GM23338 (cell line): ENCODE results near the gene GALNT9. TPM values are rescaled to one million over a fixed set of nuclear protein-coding genes. Genes with fewer than 3 reads are reported as not detected.

Experiments
- ATAC-seq: fragments of 200-7000 bp; cut with Tn5 transposase; 3 replicates; pipeline ENCODE4 v1.9.1; 2020
- DNase-seq: peaks from one replicate; pipeline ENCODE4 v3.0.0-alpha.2; 2015; ENCODE audit warnings: low spot score
- H2AFZ ChIP-seq: fragments of 200-600 bp; sonication (generic); 2 replicates; pipeline ENCODE4 v1.8.0; 2016; ENCODE audit warnings: antibody characterized with exemption, mild to moderate bottlenecking, moderate library complexity
- H3F3A ChIP-seq: fragments of 200-600 bp; sonication (generic); replicated peaks from 2 replicates; pipeline ENCODE4 v1.8.0; 2017; ENCODE audit warnings: antibody characterized with exemption, mixed run types, low read depth
- H3K27ac ChIP-seq: fragments of 200-600 bp; sonication (generic); 2 replicates; pipeline ENCODE4 v1.6.1; 2016; ENCODE audit warnings: low read depth
- H3K27me3 ChIP-seq: fragments of 200-600 bp; sonication (generic); 2 replicates; pipeline ENCODE4 v1.8.0; 2016; ENCODE audit warnings: mild to moderate bottlenecking, mixed run types, moderate library complexity; ENCODE audit not compliant: insufficient read depth
- H3K36me3 ChIP-seq: fragments of 200-600 bp; sonication (generic); 2 replicates; pipeline ENCODE4 v1.8.0; 2016; ENCODE audit warnings: mild to moderate bottlenecking; ENCODE audit not compliant: insufficient read depth
- H3K4me1 ChIP-seq: fragments of 200-600 bp; sonication (generic); 2 replicates; pipeline ENCODE4 v1.8.0; 2016; ENCODE audit warnings: mild to moderate bottlenecking, moderate library complexity; ENCODE audit not compliant: insufficient read depth
- H3K4me2 ChIP-seq: fragments of 200-600 bp; sonication (generic); 2 replicates; pipeline ENCODE4 v1.7.1; 2017; ENCODE audit warnings: mixed run types
- H3K4me3 ChIP-seq: fragments of 200-600 bp; sonication (generic); 2 replicates; pipeline ENCODE4 v1.6.1; 2016; ENCODE audit warnings: mixed run types
- H3K79me2 ChIP-seq: fragments of 200-600 bp; sonication (generic); replicated peaks from 2 replicates; pipeline ENCODE4 v1.8.0; 2017; ENCODE audit warnings: mild to moderate bottlenecking; ENCODE audit not compliant: insufficient read depth
- H3K9me2 ChIP-seq: fragments of 200-600 bp; sonication (generic); 2 replicates; pipeline ENCODE4 v1.8.0; 2017; ENCODE audit not compliant: insufficient read depth
- H4K20me1 ChIP-seq: fragments of 200-600 bp; sonication (generic); replicated peaks from 2 replicates; pipeline ENCODE4 v1.8.0; 2017; ENCODE audit warnings: mild to moderate bottlenecking; ENCODE audit not compliant: insufficient read depth
- H3K27ac Mint-ChIP-seq: 2 replicates; pipeline ENCODE4 v1.8.0; 2020; ENCODE audit warnings: inconsistent platforms, mild to moderate bottlenecking, moderate library complexity, mixed read lengths
- H3K27me3 Mint-ChIP-seq: 3 replicates; pipeline ENCODE4 v1.8.0; 2022; ENCODE audit warnings: low read depth, mild to moderate bottlenecking, moderate library complexity, mixed read lengths, inconsistent platforms; ENCODE audit not compliant: insufficient read depth, poor library complexity
- H3K36me3 Mint-ChIP-seq: 3 replicates; pipeline ENCODE4 v1.8.0; 2021; ENCODE audit warnings: low read depth, mild to moderate bottlenecking, inconsistent platforms, moderate library complexity, mixed read lengths
- H3K4me1 Mint-ChIP-seq: 3 replicates; pipeline ENCODE4 v1.8.0; 2020; ENCODE audit warnings: mild to moderate bottlenecking, inconsistent platforms, mixed read lengths
- H3K4me3 Mint-ChIP-seq: 3 replicates; pipeline ENCODE4 v1.8.0; 2021; ENCODE audit warnings: moderate library complexity, mild to moderate bottlenecking, inconsistent platforms, mixed read lengths
- H3K9me3 Mint-ChIP-seq: 3 replicates; pipeline ENCODE4 v1.8.0; 2020; ENCODE audit warnings: moderate library complexity, mild to moderate bottlenecking, inconsistent platforms, mixed read lengths
- CREB1 ChIP-seq: fragments of 250-450 bp; sonication (Bioruptor Pico); IDR thresholded peaks from 2 replicates; pipeline ENCODE4 v1.5.0; 2020; ENCODE audit warnings: low read depth, mild to moderate bottlenecking, moderate library complexity
- CTCF ChIP-seq, 2 experiments: fragments of 200-600 bp in 1 of 2; sonication (generic) in 1 of 2; conservative IDR thresholded peaks; 2 replicates each; pipeline versions ENCODE4 v1.5.1 to v1.6.1; 2016 to 2017; ENCODE audit warnings: antibody characterized with exemption in 2 of 2, low read depth in 2 of 2, mild to moderate bottlenecking in 2 of 2, moderate library complexity in 1 of 2
- ETS1 ChIP-seq: IDR thresholded peaks from 2 replicates; pipeline ENCODE4 v1.6.1; 2016; ENCODE audit warnings: antibody characterized with exemption
- EZH2 ChIP-seq: fragments of 200-600 bp; sonication (generic); IDR thresholded peaks from one replicate; pipeline ENCODE4 v1.8.0; 2017; ENCODE audit warnings: antibody characterized with exemption, mild to moderate bottlenecking, low read depth; ENCODE audit not compliant: unreplicated experiment
- EZH2phosphoT487 ChIP-seq: fragments of 200-600 bp; sonication (generic); IDR thresholded peaks from one replicate; pipeline ENCODE4 v1.8.1; 2018; ENCODE audit warnings: antibody characterized with exemption; ENCODE audit not compliant: unreplicated experiment
- JUNB ChIP-seq: IDR thresholded peaks from one replicate; pipeline ENCODE4 v1.6.1; 2016; ENCODE audit warnings: antibody characterized with exemption; ENCODE audit not compliant: unreplicated experiment
- NANOG ChIP-seq: IDR thresholded peaks from 2 replicates; pipeline ENCODE4 v1.6.1; 2016; ENCODE audit warnings: antibody characterized with exemption, borderline replicate concordance
- POLR2AphosphoS5 ChIP-seq: IDR thresholded peaks from 2 replicates; pipeline ENCODE4 v1.6.1; 2016; ENCODE audit warnings: antibody characterized with exemption, low read depth
- REST ChIP-seq: IDR thresholded peaks from one replicate; pipeline ENCODE4 v1.6.1; 2018; ENCODE audit warnings: antibody characterized with exemption; ENCODE audit not compliant: unreplicated experiment
- STAT1 ChIP-seq: IDR thresholded peaks from one replicate; pipeline ENCODE4 v1.6.1; 2016; ENCODE audit warnings: antibody characterized with exemption; ENCODE audit not compliant: unreplicated experiment
- ZNF114 ChIP-seq: fragments of 250-450 bp; sonication (Bioruptor Pico); IDR thresholded peaks from 2 replicates; pipeline ENCODE4 v1.5.0; 2020; ENCODE audit warnings: mild to moderate bottlenecking, moderate library complexity
- ZNF331 ChIP-seq: fragments of 250-450 bp; sonication (Bioruptor Pico); IDR thresholded peaks from 2 replicates; pipeline ENCODE4 v1.5.0; 2020; ENCODE audit warnings: low read depth, mild to moderate bottlenecking, moderate library complexity
- ZNF462 ChIP-seq: fragments of 250-450 bp; sonication (Bioruptor Pico); IDR thresholded peaks from 2 replicates; pipeline ENCODE4 v1.5.0; 2020; ENCODE audit warnings: mild to moderate bottlenecking, moderate library complexity
- polyA plus RNA-seq: library from polyadenylated mRNA; unstranded; fragments of >200 nt; fragmentation: Nextera tagmentation; extraction: Ambion mirVana; gene quantifications from 2 replicates; pipeline ENCODE4 v1.2.1, GENCODE V29; 2016
- total RNA-seq: library from RNA; depleted of rRNA; stranded (reverse); fragments of >200 nt; shearing (Covaris generic); gene quantifications from 2 replicates; pipeline ENCODE4 v1.2.3, GENCODE V29; 2014

The GALNT9 gene
- total and polyA plus RNA-seq, 2 experiments from 2014 or later, result 0.81 to 2.5 TPM

- peaks cover 24% of the 10 kb centered on the region for H3K27me3 Mint-ChIP-seq
- Histone ChIP-seq H3K27me3 (no peaks in the 10 kb centered on the region), H3K4me1 (no peaks in the 10 kb centered on the region), H2AFZ (no peak overlapping the region), H3K4me2 (no peak overlapping the region), H3F3A (no peaks in the 10 kb centered on the region), H3K9me2 (no peaks in the 10 kb centered on the region), H3K27ac (no peak overlapping the region), H4K20me1 (no peaks in the 10 kb centered on the region; the same call in 1 of the 2 replicates), H3K36me3 (no peaks in the 10 kb centered on the region), H3K79me2 (no peaks in the 10 kb centered on the region), H3K4me3 (no peak overlapping the region)
- DNase-seq (no peak), ATAC-seq (no peak)
- no peaks in the 10 kb centered on the region; the same call in 2 of the 3 replicates for H3K9me3 Mint-ChIP-seq
- no peaks in the 10 kb centered on the region for H3K36me3 Mint-ChIP-seq
- no peak overlapping the region for H3K4me3 Mint-ChIP-seq
- no peak overlapping the region for H3K27ac Mint-ChIP-seq
- TF ChIP-seq JUNB (no peak), ETS1 (no peak), CTCF (conservative IDR thresholded peaks at IDR 0.05; ENCODE audit: low read depth in 2 of 2) (no peak), ZNF462 (CRISPR knock-in tag) (no peak), REST (no peak), ZNF331 (CRISPR knock-in tag) (no peak), NANOG (no peak), POLR2AphosphoS5 (no peak), EZH2 (no peak), EZH2phosphoT487 (no peak), ZNF114 (no peak), CREB1 (CRISPR knock-in tag) (no peak), STAT1 (no peak)
- H3K4me1 Mint-ChIP-seq, result peaks cover 6% of the 10 kb centered on the region; the same call in 2 of the 3 replicates
Observed at GRCh38 chr12:132176385-132176919, 152.9 kb downstream of the GALNT9 start.
